Peyer's patch (tissue), 4 donors: Measurements from ENCODE around the gene FUT2. TPM values are rescaled to one million over a fixed set of nuclear protein-coding genes. Genes with fewer than 3 reads are reported as not detected.
A peak's percentile ranks its signal among the peaks of the same experiment; 100 is the strongest.
"Not testable (repeated sequence)": the region's sequence is repeated elsewhere in the genome, so short reads cannot be mapped to it uniquely, and the experiment has no call there.

ENCODE experiments used
- DNase-seq, 3 donors: peaks; one replicate each; pipeline ENCODE4 v3.0.0-alpha.2; 2017 to 2019
- H3K27ac ChIP-seq, 4 donors: fragments of 200-600 bp; sonication (generic); one replicate each; pipeline ENCODE4 v1.5.1; 2016 to 2019
- H3K27me3 ChIP-seq, 2 donors: fragments of 200-600 bp; sonication (generic); one replicate each; pipeline ENCODE4 v1.5.1; 2019
- H3K36me3 ChIP-seq, 3 donors: fragments of 200-600 bp; sonication (generic); one replicate each; pipeline ENCODE4 v1.5.1; 2016 to 2019
- H3K4me1 ChIP-seq, 4 donors: fragments of 200-600 bp; sonication (generic); one replicate each; pipeline ENCODE4 v1.5.1; 2016 to 2019
- H3K4me3 ChIP-seq, 4 donors: fragments of 200-600 bp; sonication (generic); 1 replicate in 3 of 4; 2 replicates in 1 of 4; pipeline ENCODE4 v1.5.1; 2016 to 2019; ENCODE audit warnings: mild to moderate bottlenecking in 1 of 4
- H3K9me3 ChIP-seq, 4 donors: fragments of 200-600 bp; sonication (generic); one replicate each; pipeline ENCODE4 v1.5.1; 2016 to 2019; ENCODE audit warnings: mild to moderate bottlenecking in 1 of 4
- CTCF ChIP-seq, 6 experiments: fragments of 450-650 bp in 4 of 6; fragments of 200-600 bp in 2 of 6; sonication (generic) in 1 of 6; IDR thresholded peaks; one replicate each; pipeline ENCODE4 v1.5.1; 2017 to 2019; ENCODE audit warnings: antibody characterized with exemption in 6 of 6, mild to moderate bottlenecking in 3 of 6, moderate library complexity in 1 of 6
- POLR2A ChIP-seq, 2 donors: fragments of 450-650 bp; IDR thresholded peaks; one replicate each; pipeline ENCODE4 v1.5.1; 2017; ENCODE audit warnings: antibody characterized with exemption in 2 of 2, mild to moderate bottlenecking in 2 of 2, moderate library complexity in 2 of 2
- total RNA-seq, 4 donors: library from RNA; depleted of rRNA; stranded (reverse); fragments of >200 nt; gene quantifications; one replicate each; pipeline ENCODE4 v1.1.0, GENCODE V29; 2016

The FUT2 gene
- total RNA-seq, 4 donors from 2014 or later, result 11.6 to 91.6 (median 53.8) TPM

GRCh38 chr19:48714759-48715675 is 19.2 kb downstream of the FUT2 start:
- DNase-seq, result peak in 2 of 3 donors; percentile 74 to 76
- TF ChIP-seq POLR2A (IDR thresholded peaks at IDR 0.05), result peak in 1 of 2 donors; percentile 4
- no peak for TF ChIP-seq CTCF (IDR thresholded peaks at IDR 0.05)
- no peaks in the 10 kb centered on the region for H3K27me3 ChIP-seq
- peak overlapping the region; percentile 62 to 72 (median 62) for H3K4me3 ChIP-seq
- peaks cover 0 to 45% (median 14%) of the 10 kb centered on the region in 4 donors for H3K4me1 ChIP-seq
- peak overlapping the region; percentile 77 to 93 (median 86) for H3K27ac ChIP-seq
- H3K36me3 ChIP-seq, result no peaks in the 10 kb centered on the region
- H3K9me3 ChIP-seq, result no peaks in the 10 kb centered on the region

- no peaks in the 10 kb centered on the region for H3K27me3 ChIP-seq
- DNase-seq, result peak in 1 of 3 donors; percentile 61
- peaks cover 0 to 49% (median 14%) of the 10 kb centered on the region in 4 donors for H3K4me1 ChIP-seq
- TF ChIP-seq CTCF (IDR thresholded peaks at IDR 0.05) (no peak), POLR2A (IDR thresholded peaks at IDR 0.05) (no peak)
- H3K27ac ChIP-seq, result peak overlapping the region; percentile 77 to 93 (median 86)
- peak overlapping the region in 2 of 4 donors; percentile 62 for H3K4me3 ChIP-seq
- no peaks in the 10 kb centered on the region for H3K36me3 ChIP-seq
- no peaks in the 10 kb centered on the region for H3K9me3 ChIP-seq
These were observed 20.0 kb downstream of the FUT2 start for GRCh38 chr19:48715681-48716171.

GRCh38 chr19:48716562-48717291 is 21.0 kb downstream of the FUT2 start:
- no peaks in the 10 kb centered on the region for H3K36me3 ChIP-seq
- DNase-seq, result peak in 1 of 3 donors; percentile 56
- H3K4me1 ChIP-seq, result peaks cover 0 to 49% (median 14%) of the 10 kb centered on the region in 4 donors
- H3K9me3 ChIP-seq, result no peaks in the 10 kb centered on the region
- peak overlapping the region in 2 of 4 donors; percentile 21 to 24 for H3K4me3 ChIP-seq
- no peak for TF ChIP-seq CTCF (IDR thresholded peaks at IDR 0.05)
- TF ChIP-seq POLR2A (IDR thresholded peaks at IDR 0.05), result no peak
- H3K27ac ChIP-seq, result peak overlapping the region in 2 of 4 donors; percentile 48 to 87
- H3K27me3 ChIP-seq, result no peaks in the 10 kb centered on the region

DNA sequence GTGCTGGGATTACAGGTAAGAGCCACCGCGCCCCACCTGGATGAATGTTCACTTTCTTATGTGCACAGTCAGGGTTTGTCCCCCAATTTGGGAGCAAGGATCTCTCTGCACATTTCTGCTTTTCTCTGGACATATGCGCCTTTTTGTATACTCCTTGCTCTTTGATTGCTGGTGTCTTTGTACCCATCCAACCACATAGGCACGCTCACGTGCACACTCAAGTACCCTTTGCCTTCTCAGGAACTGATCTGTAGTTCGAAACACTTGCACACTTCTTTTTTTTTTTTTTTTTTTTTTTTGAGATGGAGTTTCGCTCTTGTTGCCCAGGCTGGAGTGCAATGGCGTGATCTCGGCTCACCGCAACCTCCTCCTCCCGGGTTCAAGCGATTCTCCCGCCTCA is 22.3 kb downstream of the FUT2 start:
- H3K4me1 ChIP-seq, result peaks cover 0 to 44% (median 14%) of the 10 kb centered on the region in 4 donors
- not testable (repeated sequence) for H3K4me3 ChIP-seq, H3K27me3 ChIP-seq, H3K36me3 ChIP-seq, H3K27ac ChIP-seq, H3K9me3 ChIP-seq, DNase-seq

DNA sequence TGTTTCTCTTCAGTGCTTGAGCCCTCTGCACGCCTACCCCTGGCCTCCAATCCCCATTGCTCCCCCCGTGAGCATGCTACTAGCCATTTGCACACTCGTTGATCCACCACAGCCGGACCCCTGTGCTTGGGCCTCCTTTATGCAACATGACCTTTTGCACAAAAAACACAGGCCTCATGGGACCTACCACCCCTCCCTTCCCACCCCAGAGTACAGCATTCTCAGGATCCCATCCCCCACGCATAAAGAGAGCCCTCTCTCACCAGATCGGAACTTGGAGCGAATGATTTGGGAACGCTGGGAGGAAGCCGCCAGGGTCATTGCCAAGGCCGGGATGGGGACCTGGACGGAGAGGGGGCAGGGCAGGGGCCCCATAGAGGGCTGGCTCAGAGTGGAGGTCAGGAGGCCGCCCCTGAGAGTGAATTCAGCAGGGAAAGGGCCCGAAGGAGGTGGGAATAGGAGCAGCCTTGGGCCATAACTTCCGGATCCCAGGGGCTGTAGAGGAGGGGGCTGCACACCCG is 23.0 kb downstream of the FUT2 start:
- DNase-seq, result no peak
- H3K4me3 ChIP-seq, result no peak overlapping the region
- no peaks in the 10 kb centered on the region for H3K27me3 ChIP-seq
- H3K4me1 ChIP-seq, result peaks cover 0 to 37% (median 8%) of the 10 kb centered on the region in 4 donors
- no peaks in the 10 kb centered on the region for H3K9me3 ChIP-seq
- TF ChIP-seq CTCF (IDR thresholded peaks at IDR 0.05), result no peak
- H3K36me3 ChIP-seq, result no peaks in the 10 kb centered on the region
- no peak overlapping the region for H3K27ac ChIP-seq
